ENCODE measurements around the gene LRRK1.

GRCh38 chr15:101003081-101003480, 83.9 kb downstream of the LRRK1 start:
- TF ChIP-seq, protein P1, sequence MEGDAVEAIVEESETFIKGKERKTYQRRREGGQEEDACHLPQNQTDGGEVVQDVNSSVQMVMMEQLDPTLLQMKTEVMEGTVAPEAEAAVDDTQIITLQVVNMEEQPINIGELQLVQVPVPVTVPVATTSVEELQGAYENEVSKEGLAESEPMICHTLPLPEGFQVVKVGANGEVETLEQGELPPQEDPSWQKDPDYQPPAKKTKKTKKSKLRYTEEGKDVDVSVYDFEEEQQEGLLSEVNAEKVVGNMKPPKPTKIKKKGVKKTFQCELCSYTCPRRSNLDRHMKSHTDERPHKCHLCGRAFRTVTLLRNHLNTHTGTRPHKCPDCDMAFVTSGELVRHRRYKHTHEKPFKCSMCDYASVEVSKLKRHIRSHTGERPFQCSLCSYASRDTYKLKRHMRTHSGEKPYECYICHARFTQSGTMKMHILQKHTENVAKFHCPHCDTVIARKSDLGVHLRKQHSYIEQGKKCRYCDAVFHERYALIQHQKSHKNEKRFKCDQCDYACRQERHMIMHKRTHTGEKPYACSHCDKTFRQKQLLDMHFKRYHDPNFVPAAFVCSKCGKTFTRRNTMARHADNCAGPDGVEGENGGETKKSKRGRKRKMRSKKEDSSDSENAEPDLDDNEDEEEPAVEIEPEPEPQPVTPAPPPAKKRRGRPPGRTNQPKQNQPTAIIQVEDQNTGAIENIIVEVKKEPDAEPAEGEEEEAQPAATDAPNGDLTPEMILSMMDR (IDR thresholded peaks at IDR 0.05), result no peak
- TF ChIP-seq POLR2A (IDR thresholded peaks at IDR 0.05), result no peak
